IMR-90 (cell line): ENCODE data around the gene RNF217. TPM values are rescaled to one million over a fixed set of nuclear protein-coding genes. Genes with fewer than 3 reads are reported as not detected.

Experiments
- ATAC-seq: fragments of 200-7000 bp; cut with Tn5 transposase; 2 replicates; pipeline ENCODE4 v1.9.1; 2020; ENCODE audit warnings: low read depth, mild to moderate bottlenecking, moderate library complexity
- BruUV-seq: library from RNA; stranded (reverse); fragments of 400-500 nt; replicated peaks from 2 replicates; lab custom pipeline; 2021; lab: Mats Ljungman, UMichigan
- CTCF ChIA-PET: fragments of 300-600 bp; formaldehyde crosslinking; extraction: SDS; loops from one replicate; lab custom pipeline; 2021; ENCODE audit warnings: antibody characterized with exemption; lab: Yijun Ruan, JAX
- POLR2A ChIA-PET: fragments of 300-600 bp; sonication (Branson Sonifier 250); formaldehyde crosslinking; loops from one replicate; lab custom pipeline; 2022; ENCODE audit warnings: antibody characterized with exemption; ENCODE audit not compliant: unreplicated experiment; lab: Charles Lee
- DNase-seq: peaks from one replicate; pipeline ENCODE4 v3.0.0; 2013
- H2AFZ ChIP-seq: replicated peaks from 2 replicates; pipeline ENCODE3; 2013; ENCODE audit warnings: low read length, mild to moderate bottlenecking; ENCODE audit not compliant: poor library complexity
- H2AK5ac ChIP-seq: 2 replicates; pipeline ENCODE4 v1.6.1; 2013; ENCODE audit warnings: low read depth, low read length, inconsistent platforms
- H2AK9ac ChIP-seq: replicated peaks from 2 replicates; pipeline ENCODE3; 2013; ENCODE audit warnings: mild to moderate bottlenecking, low read depth, low read length, moderate library complexity; ENCODE audit not compliant: poor library complexity
- H2BK120ac ChIP-seq: 2 replicates; pipeline ENCODE4 v1.6.1; 2013; ENCODE audit warnings: low read depth, low read length, inconsistent platforms
- H2BK15ac ChIP-seq: 3 replicates; pipeline ENCODE4 v1.6.1; 2013; ENCODE audit warnings: low read depth, low read length, inconsistent platforms
- H2BK20ac ChIP-seq: 2 replicates; pipeline ENCODE4 v1.6.1; 2013; ENCODE audit warnings: low read depth, mild to moderate bottlenecking, inconsistent platforms, low read length, moderate library complexity
- H2BK5ac ChIP-seq: 2 replicates; pipeline ENCODE4 v1.6.1; 2013; ENCODE audit warnings: mild to moderate bottlenecking, low read depth, low read length, inconsistent platforms; ENCODE audit not compliant: poor library complexity, severe bottlenecking
- H3K14ac ChIP-seq: replicated peaks from 2 replicates; pipeline ENCODE4 v1.6.1; 2013; ENCODE audit warnings: low read depth, low read length, inconsistent platforms
- H3K18ac ChIP-seq: 2 replicates; pipeline ENCODE4 v1.6.1; 2013; ENCODE audit warnings: low read depth, low read length, control low read depth
- H3K23ac ChIP-seq: 2 replicates; pipeline ENCODE4 v1.6.1; 2013; ENCODE audit warnings: low read depth, low read length, inconsistent platforms
- H3K27ac ChIP-seq: 2 replicates; pipeline ENCODE4 v1.5.1; 2013; ENCODE audit warnings: mild to moderate bottlenecking, control low read depth, low read length; ENCODE audit not compliant: insufficient read depth
- H3K27me3 ChIP-seq: 2 replicates; pipeline ENCODE4 v1.6.1; 2013; ENCODE audit warnings: low read length; ENCODE audit not compliant: control insufficient read depth, insufficient read depth
- H3K36me3 ChIP-seq: 2 replicates; pipeline ENCODE4 v1.6.1; 2013; ENCODE audit warnings: low read length, mixed read lengths; ENCODE audit not compliant: control insufficient read depth, insufficient read depth
- H3K4ac ChIP-seq: 2 replicates; pipeline ENCODE4 v1.6.1; 2013; ENCODE audit warnings: low read depth, low read length, inconsistent platforms
- H3K4me1 ChIP-seq: 2 replicates; pipeline ENCODE4 v1.6.1; 2013; ENCODE audit warnings: low read length, mixed read lengths; ENCODE audit not compliant: control insufficient read depth, insufficient read depth
- H3K4me2 ChIP-seq: 2 replicates; pipeline ENCODE4 v1.6.1; 2013; ENCODE audit warnings: low read depth, mild to moderate bottlenecking, control low read depth, low read length, moderate library complexity
- H3K4me3 ChIP-seq: 2 replicates; pipeline ENCODE4 v1.5.1; 2013; ENCODE audit warnings: low read depth, mild to moderate bottlenecking, control low read depth, low read length, moderate library complexity; ENCODE audit not compliant: insufficient read depth
- H3K56ac ChIP-seq: 2 replicates; pipeline ENCODE4 v1.6.1; 2013; ENCODE audit warnings: low read length, inconsistent platforms; ENCODE audit not compliant: insufficient read depth; ENCODE audit errors: extremely low read depth
- H3K79me1 ChIP-seq, 2 experiments: 2 replicates each; pipeline ENCODE4 v1.6.1; 2013; ENCODE audit warnings: low read length in 2 of 2, inconsistent platforms in 1 of 2, low read depth in 1 of 2
- H3K9ac ChIP-seq: 2 replicates; pipeline ENCODE4 v1.6.1; 2013; ENCODE audit warnings: low read depth, low read length, control low read depth
- H3K9me1 ChIP-seq: 2 replicates; pipeline ENCODE4 v1.6.1; 2013; ENCODE audit warnings: low read length, inconsistent platforms; ENCODE audit not compliant: insufficient read depth
- H3K9me3 ChIP-seq: 2 replicates; pipeline ENCODE4 v1.6.1; 2013; ENCODE audit warnings: low read length; ENCODE audit not compliant: control insufficient read depth, insufficient read depth
- H4K20me1 ChIP-seq: 2 replicates; pipeline ENCODE4 v1.6.1; 2013; ENCODE audit warnings: low read length, inconsistent platforms; ENCODE audit not compliant: insufficient read depth
- H4K5ac ChIP-seq: 2 replicates; pipeline ENCODE4 v1.6.1; 2013; ENCODE audit warnings: mild to moderate bottlenecking, low read depth, low read length, control low read depth
- H4K8ac ChIP-seq, 2 experiments: 2 replicates each; pipeline ENCODE4 v1.6.1; 2013; ENCODE audit warnings: low read depth in 2 of 2, low read length in 2 of 2, control low read depth in 1 of 2, inconsistent platforms in 1 of 2
- H4K91ac ChIP-seq: 2 replicates; pipeline ENCODE4 v1.6.1; 2013; ENCODE audit warnings: low read depth, low read length, inconsistent platforms; ENCODE audit not compliant: insufficient read depth
- FOS ChIP-seq: fragments of 150-350 bp; IDR thresholded peaks from 2 replicates; pipeline ENCODE4 v1.6.1; 2016; ENCODE audit warnings: low read depth, low read length
- MAFK ChIP-seq: IDR thresholded peaks from 2 replicates; pipeline ENCODE4 v1.6.1; 2012; ENCODE audit warnings: low read depth, low read length, improper control_type of control experiment
- WGBS, 2 experiments: methylation state at CpG; one replicate each; pipeline versions ENCODE4 v1.1.5 to v1.1.7; 2013; ENCODE audit warnings: missing lambda C conversion rate in 2 of 2; ENCODE audit not compliant: insufficient read length in 1 of 2; ENCODE audit errors: extremely low coverage in 2 of 2; 5-methylcytosine and 5-hydroxymethylcytosine counted together
- dilution Hi-C: fragments of 300-500 bp; cut with HindIII; formaldehyde crosslinking; loops from one replicate; pipeline ENCODE4 v1.14.3; 2018; ENCODE audit warnings: low sequenced_read_pairs; ENCODE audit not compliant: unreplicated experiment
- in situ Hi-C: fragments of 300-500 bp; cut with MboI; formaldehyde crosslinking; loops from 3 replicates; pipeline ENCODE4 v1.14.3; 2019; ENCODE audit warnings: low sequenced_read_pairs, inconsistent platforms, mixed read lengths
- intact Hi-C: fragments of 100-400 bp; cut with micrococcal nuclease; formaldehyde crosslinking; loops from 2 replicates; pipeline ENCODE4 v1.10.0; 2022
- polyA plus RNA-seq, 3 experiments: library from polyadenylated mRNA; depleted of rRNA; stranded (reverse); fragments of >200 nt; gene quantifications; 2 replicates each; pipeline ENCODE4 v1.2.3, GENCODE V29; 2012; ENCODE audit warnings: low replicate concordance in 1 of 3
- total RNA-seq: library from RNA; depleted of rRNA; stranded (reverse); fragments of >200 nt; gene quantifications from 2 replicates; pipeline ENCODE4 v1.2.3, GENCODE V29; 2012

Gene RNF217
- total and polyA plus RNA-seq, 2 of the 4 experiments (the other 2 are of a cell fraction): 11.7 to 20.4 TPM

DNA sequence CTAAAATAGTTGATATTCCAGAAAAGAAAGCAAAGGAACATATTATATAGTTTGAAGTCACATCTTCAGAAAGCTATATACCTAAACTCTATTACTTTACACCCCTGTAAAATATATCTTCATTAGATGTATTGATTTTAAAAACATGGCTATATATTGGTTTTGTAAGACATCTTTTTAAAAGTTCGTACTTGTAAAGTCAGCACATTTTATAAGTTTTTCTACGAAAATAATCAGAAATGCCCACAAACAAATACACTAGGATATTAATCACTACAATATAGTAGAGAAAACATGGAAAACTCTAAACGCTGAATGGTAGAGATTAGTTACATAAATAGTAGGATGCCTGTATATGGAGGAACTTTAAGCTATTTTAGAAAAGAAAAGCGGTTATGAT is 52.9 kb downstream of the RNF217 start:
- H4K5ac ChIP-seq: no peak overlapping the region
- H3K9ac ChIP-seq: no peak overlapping the region
- no TSS peak for BruUV-seq
- in situ Hi-C loops: no loop called here
- peak overlapping the region; percentile 98; the same call in 1 of the 3 replicates for H2BK15ac ChIP-seq
- POLR2A ChIA-PET: interaction anchor here (1.1 kb wide), 1 partner anchor 11 kb away, joined by 3 read pairs; no protein-coding TSS in a partner anchor
- H3K18ac ChIP-seq: peak overlapping the region; percentile 99
- H3K4me3 ChIP-seq: no peak overlapping the region
- H4K20me1 ChIP-seq: no peaks in the 10 kb centered on the region
- DNase-seq: no peak
- no peak overlapping the region for H2AK5ac ChIP-seq
- peak overlapping the region; percentile 96 to 97; a peak in 3 of 4 replicates for H4K8ac ChIP-seq
- H3K36me3 ChIP-seq: no peaks in the 10 kb centered on the region
- H3K79me1 ChIP-seq: peaks cover 17 to 48% of the 10 kb centered on the region in 2 experiments; a peak in 3 of 4 replicates
- no peak overlapping the region for H2BK20ac ChIP-seq
- no CpG with 5 or more reads among the region's 4 CpGs for WGBS, 2 experiments
- dilution Hi-C loops: no loop called here
- ATAC-seq: no peak
- no peak overlapping the region for H3K4me2 ChIP-seq
- no peaks in the 10 kb centered on the region for H3K27me3 ChIP-seq
- TF ChIP-seq MAFK: peak; percentile 64
- no peak for TF ChIP-seq FOS
- peak overlapping the region; percentile 92 for H2BK5ac ChIP-seq
- peak overlapping the region; percentile 96; the same call in 1 of the 2 replicates for H2BK120ac ChIP-seq
- peak overlapping the region; percentile 91; the same call in 1 of the 2 replicates for H3K4ac ChIP-seq
- H3K23ac ChIP-seq: no peak overlapping the region; the same call in 1 of the 2 replicates
- intact Hi-C loops: loop anchor here (2.0 kb wide), 1 partner anchor 50 kb away; no protein-coding TSS in a partner anchor
- no peaks in the 10 kb centered on the region for H3K9me3 ChIP-seq
- H3K27ac ChIP-seq: peak overlapping the region; percentile 100
- no peak overlapping the region for H3K56ac ChIP-seq
- H3K9me1 ChIP-seq: peaks cover 4% of the 10 kb centered on the region
- CTCF ChIA-PET: no interaction called here
- H3K14ac ChIP-seq: no peak overlapping the region
- peak overlapping the region; percentile 97; the same call in 1 of the 2 replicates for H4K91ac ChIP-seq
- H2AK9ac ChIP-seq: no peak overlapping the region
- H3K4me1 ChIP-seq: peaks cover 14% of the 10 kb centered on the region
- no peak overlapping the region for H2AFZ ChIP-seq
